ENCODE results near the gene DYSF. TPM values are rescaled to one million over a fixed set of nuclear protein-coding genes. Genes with fewer than 3 reads are reported as not detected.
A peak's percentile ranks its signal among the peaks of the same experiment; 100 is the strongest.

The DYSF gene
- total and polyA plus RNA-seq, 8 donors, result 1.1 to 5.5 (median 2.1) TPM

DNA sequence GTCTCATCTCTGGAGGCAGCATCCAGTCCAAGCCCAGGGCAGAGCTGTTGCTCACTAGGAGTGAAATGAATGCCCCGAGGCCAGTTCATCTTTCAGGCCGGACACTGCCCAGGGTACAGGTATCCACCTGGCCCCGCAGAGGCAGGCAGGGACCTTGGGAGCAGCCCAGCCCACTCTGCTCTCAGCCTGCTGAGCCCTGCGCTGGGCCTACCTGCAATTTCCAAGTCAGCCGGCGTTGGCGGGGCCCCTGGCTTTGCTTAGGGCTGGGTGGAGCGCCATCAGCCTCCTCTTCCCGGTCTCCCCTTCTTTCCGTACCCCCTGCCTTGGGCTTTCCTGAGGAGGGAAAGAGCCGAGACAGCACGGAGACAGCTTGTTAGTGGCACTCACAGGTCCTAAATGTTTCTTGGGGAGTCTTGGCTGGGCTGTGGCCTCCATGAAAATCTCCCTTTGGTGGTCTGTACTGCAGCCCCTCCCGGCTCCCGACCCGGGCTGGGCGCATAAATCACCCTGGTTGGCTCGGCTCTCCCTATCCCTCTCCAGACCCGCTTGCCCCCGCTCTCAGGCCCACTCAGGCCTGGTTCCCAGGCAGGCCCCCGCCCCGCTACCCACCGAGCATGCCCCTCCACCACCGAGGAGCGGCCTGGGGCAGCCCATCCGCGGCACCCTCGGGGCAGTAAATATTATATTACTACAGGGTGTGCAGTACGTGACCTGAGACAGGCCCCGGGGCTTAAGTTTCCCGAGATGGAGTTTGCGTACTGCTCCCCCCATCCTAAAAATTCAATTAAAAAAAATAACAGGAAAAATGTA, 106.7 kb downstream of the DYSF start:
- Histone ChIP-seq H3K4me3 (no peak overlapping the region), H3K9me3 (no peaks in the 10 kb centered on the region), H3K27me3 (no peaks in the 10 kb centered on the region), H3K36me3 (no peaks in the 10 kb centered on the region), H3K4me1 (no peaks in the 10 kb centered on the region), H3K27ac (no peak overlapping the region)
- 67 to 77% methylated on average over 31 of the region's 31 CpGs for WGBS, 2 donors
- FAIRE-seq, result no peak
- intact Hi-C loops (cut with DNase I), result no loop called here
- DNase-seq, result no peak
- TF ChIP-seq CTCF (IDR thresholded peaks at IDR 0.05), result no peak
- no peak for ATAC-seq

DNA sequence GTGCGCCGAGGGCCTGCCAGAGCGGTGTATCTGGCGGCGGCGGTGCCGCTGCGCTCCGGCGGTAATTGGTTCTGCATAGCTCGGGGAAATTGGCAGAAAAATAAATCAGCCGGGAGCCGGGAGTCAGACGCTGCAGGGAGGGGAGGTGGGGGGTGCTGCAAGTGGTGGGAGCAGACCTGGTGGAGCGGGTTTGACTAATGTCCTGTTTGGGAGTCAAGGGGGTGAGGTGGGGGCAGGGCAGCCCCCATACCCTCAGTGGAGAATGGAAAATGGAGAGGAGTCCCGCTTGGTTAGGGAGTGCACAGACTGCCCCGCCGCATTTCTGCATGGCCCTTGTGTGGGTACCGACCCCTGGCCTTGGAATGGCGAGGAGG, 107.3 kb downstream of the DYSF start:
- no peak for TF ChIP-seq CTCF (IDR thresholded peaks at IDR 0.05)
- Histone ChIP-seq H3K4me3 (no peak overlapping the region), H3K27me3 (no peaks in the 10 kb centered on the region), H3K36me3 (no peaks in the 10 kb centered on the region), H3K4me1 (no peaks in the 10 kb centered on the region), H3K9me3 (no peaks in the 10 kb centered on the region), H3K27ac (no peak overlapping the region)
- no peak for FAIRE-seq
- WGBS, 2 donors, result 33 to 40% methylated on average over 20 of the region's 20 CpGs
- intact Hi-C loops (cut with DNase I), result no loop called here
- peak in 1 of 4 donors; percentile 48 for ATAC-seq
- DNase-seq, result no peak

GRCh38 chr2:71561441-71562267, 108.3 kb downstream of the DYSF start:
- 69 to 73% methylated on average over 15 of the region's 15 CpGs for WGBS, 2 donors

DNA sequence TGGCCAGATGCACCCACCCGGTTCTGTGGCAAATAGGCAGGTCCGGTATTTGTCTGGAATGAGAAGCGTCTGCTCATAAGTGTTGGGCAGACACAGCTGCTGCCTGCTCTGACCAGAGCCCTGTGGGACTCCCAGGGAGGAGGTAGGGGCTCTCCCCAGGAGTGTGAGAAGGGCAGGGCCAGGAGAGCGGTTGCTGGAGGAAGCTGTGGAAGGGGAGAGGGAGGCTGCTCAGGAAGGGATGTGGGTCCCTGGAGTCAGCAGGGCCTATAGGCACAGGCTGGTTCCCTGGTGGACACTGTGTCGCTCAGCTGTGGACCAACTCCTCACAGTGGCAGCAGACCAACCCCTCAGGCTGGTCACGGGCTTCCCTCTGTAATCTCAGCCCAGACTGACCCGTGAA, 109.2 kb downstream of the DYSF start:
- no peaks in the 10 kb centered on the region for H3K4me1 ChIP-seq
- H3K4me3 ChIP-seq, result no peak overlapping the region
- ATAC-seq (no peak), DNase-seq (no peak), FAIRE-seq (no peak)
- H3K27ac ChIP-seq, result no peak overlapping the region
- H3K9me3 ChIP-seq, result no peaks in the 10 kb centered on the region
- H3K36me3 ChIP-seq, result no peaks in the 10 kb centered on the region
- intact Hi-C loops (cut with DNase I), result no loop called here
- 73 to 81% methylated on average over 7 of the region's 7 CpGs for WGBS, 2 donors
- TF ChIP-seq CTCF (IDR thresholded peaks at IDR 0.05), result no peak
- H3K27me3 ChIP-seq, result no peaks in the 10 kb centered on the region

More at GRCh38 chr2:71561441-71562267, 108.3 kb downstream of the DYSF start:
- Histone ChIP-seq H3K27ac (no peak overlapping the region), H3K36me3 (no peaks in the 10 kb centered on the region), H3K4me1 (no peaks in the 10 kb centered on the region), H3K27me3 (no peaks in the 10 kb centered on the region), H3K4me3 (no peak overlapping the region), H3K9me3 (no peaks in the 10 kb centered on the region)
- no peak for FAIRE-seq
- no peak for TF ChIP-seq CTCF (IDR thresholded peaks at IDR 0.05)
- ATAC-seq, result no peak
- DNase-seq, result no peak
- intact Hi-C loops (cut with DNase I), result no loop called here
